Measurements from ENCODE around the gene P2RX4. TPM values are rescaled to one million over a fixed set of nuclear protein-coding genes. Genes with fewer than 3 reads are reported as not detected.

P2RX4 gene
- total and polyA plus RNA-seq, 2 of the 13 experiments (the other 11 are each of a cell fraction or from before 2014, with no cell fraction given): 13.8 to 30.8 TPM

DNA sequence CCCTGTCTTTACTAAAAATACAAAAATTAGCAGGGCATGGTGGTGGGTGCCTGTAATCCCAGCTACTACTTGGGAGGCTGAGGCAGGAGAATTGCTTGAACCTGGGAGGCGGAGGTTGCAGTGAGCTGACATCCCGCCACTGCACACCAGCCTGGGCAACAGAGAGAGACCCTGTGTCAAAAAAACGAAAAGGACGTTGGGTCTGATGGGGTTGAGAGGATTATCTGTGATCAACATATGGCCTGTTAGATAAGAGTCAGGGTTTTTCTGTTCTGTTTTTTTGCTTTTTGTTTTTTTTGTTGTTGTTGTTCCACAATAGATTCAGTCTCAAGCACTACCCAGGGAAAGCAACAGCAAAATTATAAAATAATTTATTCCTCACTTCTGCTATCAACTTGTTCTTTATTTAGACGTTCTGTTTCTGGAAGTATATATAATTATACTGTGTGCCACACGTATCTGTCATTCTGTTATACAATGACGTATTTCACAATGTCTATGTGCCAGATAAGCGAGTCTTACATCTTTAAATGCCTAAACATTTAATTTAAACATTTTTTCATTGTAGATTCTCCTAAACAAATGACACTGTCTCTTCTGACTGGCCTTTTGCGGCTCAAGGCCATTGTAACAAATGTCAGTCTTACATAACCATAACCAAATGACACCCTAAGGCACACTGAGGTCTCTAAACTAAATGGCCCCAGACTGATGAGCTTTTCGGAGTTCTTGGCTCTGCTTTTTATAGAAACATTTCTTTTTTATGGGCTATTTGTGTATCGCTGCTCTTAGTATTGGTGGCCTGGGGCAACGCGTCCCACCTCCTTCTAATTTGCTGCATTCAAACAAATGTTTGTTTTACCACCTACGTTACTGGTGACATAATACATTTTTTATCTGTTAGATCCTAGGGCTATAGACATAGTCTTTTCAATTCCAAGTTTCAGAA is 7.2 kb upstream of the P2RX4 start:
- in situ Hi-C loops (cut with HindIII; ENCODE audit: extremely low pct_ligation_motif_present, low pct_unique_long_range_greater_than_20kb) (no loop called here), intact Hi-C loops (cut with micrococcal nuclease; ENCODE audit: unreplicated experiment) (no loop called here)
- no peak overlapping the region for H2AFZ ChIP-seq (ENCODE audit: low read length)
- H3K4me2 ChIP-seq (ENCODE audit: low read depth, low read length): no peak overlapping the region
- H3K4me3 ChIP-seq (replicated peaks in 1 of 3; ENCODE audit: insufficient read depth in 1 of 3, low read depth in 2 of 3, low read length in 3 of 3): no peak overlapping the region
- CTCF ChIA-PET (ENCODE audit: low intra/inter-chr PET ratio, low total read pairs): no interaction called here
- H4K20me1 ChIP-seq (ENCODE audit: insufficient read depth, low read length): no peaks in the 10 kb centered on the region
- H3K9ac ChIP-seq (ENCODE audit: insufficient read depth, low read depth, low read length): no peak overlapping the region
- FAIRE-seq (no peak), DNase-seq (ENCODE audit: low spot score) (no peak), ATAC-seq (no peak)
- BruUV-seq (replicated peaks): no TSS peak
- peaks cover 10% of the 10 kb centered on the region for H3K4me1 ChIP-seq (ENCODE audit: insufficient read depth, low read length)
- POLR2A ChIA-PET: no interaction called here
- no peaks in the 10 kb centered on the region for H3K9me3 ChIP-seq (ENCODE audit: low read length)
- H3K36me3 ChIP-seq (replicated peaks in 1 of 2; ENCODE audit: control insufficient read depth in 1 of 2, insufficient read depth in 2 of 2, low read length in 2 of 2): no peaks in the 10 kb centered on the region
- H3K79me2 ChIP-seq (ENCODE audit: insufficient read depth, low read length): no peaks in the 10 kb centered on the region
- H3K27ac ChIP-seq (ENCODE audit: extremely low read length, insufficient read depth, low read length): no peak overlapping the region
- 28% methylated on average over 14 of the region's 14 CpGs for WGBS (ENCODE audit: low lambda C conversion rate)
- peaks cover 0 to 2% of the 10 kb centered on the region in 2 experiments; a peak in 1 of 5 replicates for H3K27me3 ChIP-seq (ENCODE audit: control insufficient read depth in 1 of 2, insufficient read depth in 2 of 2, low read length in 2 of 2)
- no peak for TF ChIP-seq GATAD1 (CRISPR knock-in tag; IDR thresholded peaks at IDR 0.05)
- TF ChIP-seq SAP130 (CRISPR knock-in tag; IDR thresholded peaks at IDR 0.05; ENCODE audit: low read depth): 0 out of 2 replicates have a peak, but pooled peaks have one; percentile 11
- TF ChIP-seq ATF7 (IDR thresholded peaks at IDR 0.05): peak; percentile 7; the same call in 1 of the 2 replicates
- TF ChIP-seq ATF7 (CRISPR knock-in tag; IDR thresholded peaks at IDR 0.05): no peak
- TF ChIP-seq ZNF17 (CRISPR knock-in tag; IDR thresholded peaks at IDR 0.05): no peak
- no peak for TF ChIP-seq KDM1A (CRISPR knock-in tag; IDR thresholded peaks at IDR 0.05)
- no peak for TF ChIP-seq AGO1 (IDR thresholded peaks at IDR 0.05; ENCODE audit: low read depth, low read length, poor library complexity, severe bottlenecking)
- no peak for TF ChIP-seq GZF1 (CRISPR knock-in tag; IDR thresholded peaks at IDR 0.05)
- TF ChIP-seq ZNF816 (CRISPR knock-in tag; IDR thresholded peaks at IDR 0.05; ENCODE audit: borderline replicate concordance): no peak
- no peak for TF ChIP-seq HDAC1 (CRISPR knock-in tag; IDR thresholded peaks at IDR 0.05)
- TF ChIP-seq TARDBP (CRISPR knock-in tag; IDR thresholded peaks at IDR 0.05): no peak
- no peak for TF ChIP-seq MEIS1 (CRISPR knock-in tag; IDR thresholded peaks at IDR 0.05; ENCODE audit: borderline replicate concordance)
- no peak for TF ChIP-seq FOXJ3 (CRISPR knock-in tag; IDR thresholded peaks at IDR 0.05; ENCODE audit: borderline replicate concordance)
- TF ChIP-seq, protein P1, sequence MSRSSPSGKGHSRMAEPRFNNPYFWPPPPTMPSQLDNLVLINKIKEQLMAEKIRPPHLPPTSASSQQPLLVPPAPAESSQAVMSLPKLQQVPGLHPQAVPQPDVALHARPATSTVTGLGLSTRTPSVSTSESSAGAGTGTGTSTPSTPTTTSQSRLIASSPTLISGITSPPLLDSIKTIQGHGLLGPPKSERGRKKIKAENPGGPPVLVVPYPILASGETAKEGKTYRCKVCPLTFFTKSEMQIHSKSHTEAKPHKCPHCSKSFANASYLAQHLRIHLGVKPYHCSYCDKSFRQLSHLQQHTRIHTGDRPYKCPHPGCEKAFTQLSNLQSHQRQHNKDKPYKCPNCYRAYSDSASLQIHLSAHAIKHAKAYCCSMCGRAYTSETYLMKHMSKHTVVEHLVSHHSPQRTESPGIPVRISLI (CRISPR knock-in tag; IDR thresholded peaks at IDR 0.05; ENCODE audit: borderline replicate concordance): no peak
- TF ChIP-seq, protein P2, sequence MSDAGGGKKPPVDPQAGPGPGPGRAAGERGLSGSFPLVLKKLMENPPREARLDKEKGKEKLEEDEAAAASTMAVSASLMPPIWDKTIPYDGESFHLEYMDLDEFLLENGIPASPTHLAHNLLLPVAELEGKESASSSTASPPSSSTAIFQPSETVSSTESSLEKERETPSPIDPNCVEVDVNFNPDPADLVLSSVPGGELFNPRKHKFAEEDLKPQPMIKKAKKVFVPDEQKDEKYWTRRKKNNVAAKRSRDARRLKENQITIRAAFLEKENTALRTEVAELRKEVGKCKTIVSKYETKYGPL (CRISPR knock-in tag; IDR thresholded peaks at IDR 0.05): peak; percentile 67; the same call in 1 of the 2 replicates
- TF ChIP-seq TEAD2 (CRISPR knock-in tag; IDR thresholded peaks at IDR 0.05): no peak
- TF ChIP-seq RFX1 (IDR thresholded peaks at IDR 0.05): no peak
- TF ChIP-seq ZNF510 (CRISPR knock-in tag; IDR thresholded peaks at IDR 0.05; ENCODE audit: low read depth): no peak
- TF ChIP-seq ZNF891 (CRISPR knock-in tag; IDR thresholded peaks at IDR 0.05): no peak
- no peak for TF ChIP-seq ZNF282 (IDR thresholded peaks at IDR 0.05; ENCODE audit: partially characterized antibody)
- TF ChIP-seq ATAD3A (CRISPR knock-in tag; IDR thresholded peaks at IDR 0.05): no peak
- TF ChIP-seq NFKBIZ (CRISPR knock-in tag; IDR thresholded peaks at IDR 0.05): no peak
